C4-2B (cell line): ENCODE measurements around the gene TRAPPC4.

Source experiments
- H3K27ac ChIP-seq: fragments of 450-650 bp; 2 replicates; pipeline ENCODE4 v1.5.1; 2017
- ZFX ChIP-seq: fragments of 450-650 bp; IDR thresholded peaks from 2 replicates; pipeline ENCODE4 v1.6.1; 2017
- TF ChIP-seq, protein P1 (sequence below): fragments of 450-650 bp; conservative IDR thresholded peaks from 2 replicates; pipeline ENCODE4 v1.5.1; 2017; ENCODE audit warnings: mild to moderate bottlenecking

The TRAPPC4 gene

DNA sequence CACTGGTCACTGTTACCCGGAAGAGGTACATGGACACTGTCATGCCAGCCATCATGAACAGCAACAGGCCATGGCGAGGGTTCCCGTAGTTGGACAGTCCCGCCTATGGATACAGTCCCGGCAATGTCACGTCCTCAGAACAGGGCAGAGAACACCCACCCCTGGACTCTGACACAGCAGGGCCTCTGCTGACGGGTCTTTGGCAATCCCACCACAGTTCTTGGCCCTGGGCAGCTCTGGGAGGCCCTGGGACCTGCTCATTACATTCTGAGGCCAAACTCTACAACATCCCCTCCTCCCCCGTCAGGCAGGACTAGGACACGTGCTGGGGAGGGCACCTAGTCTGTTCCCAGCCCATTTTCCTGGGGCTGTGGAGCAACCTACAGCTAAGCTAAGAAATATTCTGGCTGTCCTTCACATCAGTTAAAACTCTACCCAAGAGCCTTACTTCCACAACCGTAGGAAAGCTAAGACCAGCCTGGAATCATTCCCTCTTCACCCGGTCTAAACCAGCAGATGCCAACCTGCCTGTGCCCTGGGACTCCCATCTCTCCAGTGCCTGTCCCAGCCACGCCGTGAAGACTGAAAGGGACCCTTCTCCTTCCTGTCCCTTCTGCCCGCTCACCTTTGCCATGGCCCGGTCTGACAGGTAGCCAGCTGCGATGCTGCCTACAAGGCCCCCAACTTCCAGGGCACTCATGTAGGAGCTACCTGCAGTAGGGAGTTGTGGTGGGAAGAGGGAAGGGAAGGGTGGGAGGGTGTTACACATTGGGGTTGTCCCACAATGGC, 7.6 kb downstream of the TRAPPC4 start:
- no peak overlapping the region for H3K27ac ChIP-seq
- TF ChIP-seq, protein P1, sequence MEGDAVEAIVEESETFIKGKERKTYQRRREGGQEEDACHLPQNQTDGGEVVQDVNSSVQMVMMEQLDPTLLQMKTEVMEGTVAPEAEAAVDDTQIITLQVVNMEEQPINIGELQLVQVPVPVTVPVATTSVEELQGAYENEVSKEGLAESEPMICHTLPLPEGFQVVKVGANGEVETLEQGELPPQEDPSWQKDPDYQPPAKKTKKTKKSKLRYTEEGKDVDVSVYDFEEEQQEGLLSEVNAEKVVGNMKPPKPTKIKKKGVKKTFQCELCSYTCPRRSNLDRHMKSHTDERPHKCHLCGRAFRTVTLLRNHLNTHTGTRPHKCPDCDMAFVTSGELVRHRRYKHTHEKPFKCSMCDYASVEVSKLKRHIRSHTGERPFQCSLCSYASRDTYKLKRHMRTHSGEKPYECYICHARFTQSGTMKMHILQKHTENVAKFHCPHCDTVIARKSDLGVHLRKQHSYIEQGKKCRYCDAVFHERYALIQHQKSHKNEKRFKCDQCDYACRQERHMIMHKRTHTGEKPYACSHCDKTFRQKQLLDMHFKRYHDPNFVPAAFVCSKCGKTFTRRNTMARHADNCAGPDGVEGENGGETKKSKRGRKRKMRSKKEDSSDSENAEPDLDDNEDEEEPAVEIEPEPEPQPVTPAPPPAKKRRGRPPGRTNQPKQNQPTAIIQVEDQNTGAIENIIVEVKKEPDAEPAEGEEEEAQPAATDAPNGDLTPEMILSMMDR: no peak

DNA sequence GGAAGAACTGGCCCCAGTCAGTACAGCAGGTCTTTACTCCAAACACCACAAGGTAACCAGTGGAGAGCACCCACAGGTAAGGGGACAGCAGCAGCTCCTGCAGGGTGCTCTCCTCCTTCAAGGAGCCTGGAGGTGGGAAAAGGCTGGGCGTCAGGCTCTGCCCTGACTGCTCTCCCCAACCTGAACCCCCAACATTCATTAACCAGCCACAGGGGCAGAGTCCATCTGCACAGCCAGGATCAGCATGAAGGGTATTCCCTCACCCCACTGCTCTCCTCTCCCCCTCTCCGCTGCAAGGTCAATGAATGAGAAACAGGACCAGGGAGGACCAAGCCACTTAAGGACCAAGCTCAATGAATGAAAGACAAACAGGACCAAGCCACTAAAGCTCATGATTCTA, 8.4 kb downstream of the TRAPPC4 start:
- no peak overlapping the region for H3K27ac ChIP-seq
- no peak for TF ChIP-seq ZFX
- TF ChIP-seq, protein P1: no peak

DNA sequence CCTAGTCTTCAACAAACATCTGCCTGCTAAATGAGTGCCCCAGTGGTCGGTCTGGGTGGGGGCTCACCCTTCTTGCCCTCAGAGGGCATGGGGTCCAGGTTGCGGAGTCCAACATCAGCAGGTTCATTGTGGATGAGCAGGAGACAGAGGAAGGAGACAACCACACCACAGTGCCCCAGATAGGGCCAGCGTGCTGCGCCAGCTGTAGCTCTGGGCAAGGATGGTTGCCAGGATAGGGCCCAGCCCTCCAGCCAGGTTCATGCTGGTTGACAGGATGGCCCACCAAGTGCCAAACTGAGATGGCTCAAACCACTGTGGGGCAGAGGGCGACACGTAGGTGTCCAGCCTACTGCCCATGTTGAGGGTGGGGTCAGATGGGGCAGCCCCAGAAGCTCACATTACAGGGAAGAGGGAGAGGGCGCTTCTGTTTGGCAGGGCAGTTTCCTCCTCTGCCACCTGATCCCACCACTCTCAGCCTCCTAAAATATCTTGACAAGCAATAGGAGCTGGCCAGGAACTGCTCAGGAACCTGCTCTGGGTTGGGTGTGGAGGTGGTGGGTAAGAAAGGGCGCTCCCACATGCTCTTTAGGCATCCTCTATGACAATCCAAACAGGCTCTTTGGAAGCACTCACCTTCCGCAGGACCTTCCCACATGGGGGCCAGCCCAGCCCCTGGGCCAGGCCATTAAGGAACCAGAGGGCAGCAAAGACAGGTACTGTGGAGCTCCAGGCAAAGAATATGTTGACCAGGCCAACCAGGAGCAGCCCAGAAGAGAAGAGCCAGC, 9.2 kb downstream of the TRAPPC4 start:
- H3K27ac ChIP-seq: no peak overlapping the region
- TF ChIP-seq ZFX: no peak
- TF ChIP-seq, protein P1: no peak

DNA sequence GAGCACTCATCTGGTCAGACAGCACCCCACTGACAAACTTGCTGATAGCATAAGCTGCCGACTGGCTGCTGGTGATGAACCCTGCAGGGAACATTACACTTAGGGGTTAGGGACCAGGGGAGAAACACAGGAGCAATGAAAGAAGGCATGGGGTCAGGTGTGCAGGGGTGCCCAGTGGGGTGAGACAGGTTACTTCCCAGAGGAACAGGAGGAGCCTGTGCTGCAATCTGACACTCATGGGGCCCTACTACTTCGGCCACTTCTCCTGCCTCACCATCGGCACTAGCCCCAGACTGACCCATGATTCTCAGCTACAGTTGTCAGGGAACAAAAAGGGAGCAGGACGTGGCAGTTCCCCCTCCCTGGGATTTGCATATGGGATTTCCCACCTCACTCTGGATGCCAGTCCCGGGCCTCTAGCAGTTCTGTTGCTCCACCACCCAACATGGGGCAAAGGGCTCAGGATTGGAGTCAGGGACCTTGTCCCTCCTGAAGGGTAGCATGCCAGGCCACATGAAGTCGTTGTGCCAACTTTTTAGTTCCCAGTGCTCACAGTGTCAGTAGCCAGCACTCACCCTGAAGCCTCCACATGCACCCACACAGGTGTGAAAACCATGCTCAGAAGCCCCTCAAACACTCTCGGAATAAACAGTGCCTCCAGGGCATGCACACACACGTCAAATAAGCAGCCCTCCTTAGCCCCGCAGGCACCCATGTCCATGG, 9.9 kb downstream of the TRAPPC4 start:
- TF ChIP-seq, protein P1: no peak
- TF ChIP-seq ZFX: no peak
- H3K27ac ChIP-seq: peak overlapping the region; percentile 93

DNA sequence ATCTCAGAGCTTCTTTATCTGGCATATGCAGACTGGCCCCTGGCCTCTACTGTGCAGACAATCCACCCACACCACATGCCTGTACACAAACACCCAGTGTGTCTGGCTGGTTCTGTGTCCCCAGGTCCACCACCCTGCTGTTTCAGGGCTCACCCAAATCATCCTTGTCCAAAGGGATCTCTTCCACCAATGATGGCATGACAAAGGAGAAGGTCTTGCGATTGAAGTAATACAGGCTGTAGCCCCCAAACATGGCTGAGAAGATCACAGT, 10.4 kb downstream of the TRAPPC4 start:
- peak overlapping the region; percentile 93 for H3K27ac ChIP-seq
- TF ChIP-seq, protein P1: no peak
- TF ChIP-seq ZFX: no peak

- H3K27ac ChIP-seq: peak overlapping the region; percentile 93
Measured at GRCh38 chr11:119029340-119030028, 10.9 kb downstream of the TRAPPC4 start.

More at GRCh38 chr11:119029340-119030028, 10.9 kb downstream of the TRAPPC4 start:
- no peak for TF ChIP-seq ZFX
- TF ChIP-seq, protein P1: no peak
